Measurements from ENCODE around the gene NDUFS4. TPM values are rescaled to one million over a fixed set of nuclear protein-coding genes. Genes with fewer than 3 reads are reported as not detected.
"Not testable (repeated sequence)": the region's sequence is repeated elsewhere in the genome, so short reads cannot be mapped to it uniquely, and the experiment has no call there.

NDUFS4 gene
- total RNA-seq, 2 experiments from 2014 or later = 25.0 to 25.1 TPM

GRCh38 chr5:53520813-53521212 is 39.6 kb upstream of the NDUFS4 start:
- ATAC-seq (ENCODE audit: poor library complexity) (no peak), DNase-seq (no peak)
- POLR2A ChIA-PET = no interaction called here

GRCh38 chr5:53537711-53538110 is 22.7 kb upstream of the NDUFS4 start:
- intact Hi-C loops (cut with DNase I, micrococcal nuclease) = no loop called here
- ChIA-PET CTCF (no interaction called here), POLR2A (no interaction called here)
- Histone ChIP-seq H3K27ac (ENCODE audit: low read depth in 1 of 2, low read length in 2 of 2) (no peak overlapping the region), H3K4me3 (ENCODE audit: low read length) (no peak overlapping the region), H3K36me3 (ENCODE audit: insufficient read depth, low read length) (no peaks in the 10 kb centered on the region), H3K4me1 (ENCODE audit: insufficient read depth, low read length) (no peaks in the 10 kb centered on the region), H3K27me3 (ENCODE audit: control insufficient read depth in 1 of 2, insufficient read depth in 2 of 2, low read length in 2 of 2) (peaks cover 4 to 25% of the 10 kb centered on the region in 2 experiments), H3K9me3 (ENCODE audit: control insufficient read depth in 1 of 2, insufficient read depth in 1 of 2, low read length in 2 of 2) (no peaks in the 10 kb centered on the region)
- Mint-ChIP-seq H3K27me3 (peaks cover 47% of the 10 kb centered on the region), H3K9me3 (no peaks in the 10 kb centered on the region), H3K36me3 (ENCODE audit: low read depth) (no peaks in the 10 kb centered on the region), H3K4me3 (no peak overlapping the region), H3K4me1 (ENCODE audit: low read depth) (no peaks in the 10 kb centered on the region), H3K27ac (no peak overlapping the region)
- no peak for DNase-seq
- no peak for ATAC-seq (ENCODE audit: poor library complexity)
- TF ChIP-seq CTCF (IDR thresholded peaks at IDR 0.05) = no peak

More at GRCh38 chr5:53520813-53521212, 39.6 kb upstream of the NDUFS4 start:
- no peaks in the 10 kb centered on the region for H3K36me3 ChIP-seq (ENCODE audit: insufficient read depth, low read length)
- Mint-ChIP-seq H3K9me3 (peaks cover 2% of the 10 kb centered on the region), H3K36me3 (ENCODE audit: low read depth) (no peaks in the 10 kb centered on the region), H3K27me3 (peaks cover 39% of the 10 kb centered on the region), H3K27ac (no peak overlapping the region), H3K4me1 (ENCODE audit: low read depth) (no peaks in the 10 kb centered on the region), H3K4me3 (no peak overlapping the region)
- intact Hi-C loops (cut with DNase I, micrococcal nuclease) = no loop called here
- H3K27me3 ChIP-seq (ENCODE audit: control insufficient read depth in 1 of 2, insufficient read depth in 2 of 2, low read length in 2 of 2) = no peaks in the 10 kb centered on the region
- no peak for TF ChIP-seq CTCF (IDR thresholded peaks at IDR 0.05)
- peaks cover 0 to 4% of the 10 kb centered on the region in 2 experiments for H3K9me3 ChIP-seq (ENCODE audit: control insufficient read depth in 1 of 2, insufficient read depth in 1 of 2, low read length in 2 of 2)
- no peaks in the 10 kb centered on the region for H3K4me1 ChIP-seq (ENCODE audit: insufficient read depth, low read length)
- no peak overlapping the region for H3K27ac ChIP-seq (ENCODE audit: low read depth in 1 of 2, low read length in 2 of 2)
- CTCF ChIA-PET = no interaction called here
- no peak overlapping the region for H3K4me3 ChIP-seq (ENCODE audit: low read length)

GRCh38 chr5:53540739-53541138 is 19.7 kb upstream of the NDUFS4 start:
- POLR2A ChIA-PET; H3K36me3 ChIP-seq (ENCODE audit: insufficient read depth, low read length); H3K4me1 Mint-ChIP-seq (ENCODE audit: low read depth); H3K4me3 ChIP-seq (ENCODE audit: low read length); CTCF ChIA-PET; ATAC-seq (ENCODE audit: poor library complexity); H3K36me3 Mint-ChIP-seq (ENCODE audit: low read depth); H3K4me1 ChIP-seq (ENCODE audit: insufficient read depth, low read length); H3K9me3 Mint-ChIP-seq; H3K27ac ChIP-seq (ENCODE audit: low read depth in 1 of 2, low read length in 2 of 2); H3K27ac Mint-ChIP-seq; DNase-seq; H3K9me3 ChIP-seq (ENCODE audit: control insufficient read depth in 1 of 2, insufficient read depth in 1 of 2, low read length in 2 of 2); H3K4me3 Mint-ChIP-seq; intact Hi-C loops (cut with DNase I, micrococcal nuclease): not testable (repeated sequence)
- H3K27me3 Mint-ChIP-seq = peaks cover 38% of the 10 kb centered on the region
- H3K27me3 ChIP-seq (ENCODE audit: control insufficient read depth in 1 of 2, insufficient read depth in 2 of 2, low read length in 2 of 2) = peaks cover 4 to 22% of the 10 kb centered on the region in 2 experiments

GRCh38 chr5:53541859-53542258 is 18.6 kb upstream of the NDUFS4 start:
- no peak overlapping the region for H3K27ac Mint-ChIP-seq
- H3K9me3 Mint-ChIP-seq = no peaks in the 10 kb centered on the region
- intact Hi-C loops (cut with DNase I, micrococcal nuclease) = no loop called here
- H3K4me1 ChIP-seq (ENCODE audit: insufficient read depth, low read length) = no peaks in the 10 kb centered on the region
- DNase-seq = no peak
- no peaks in the 10 kb centered on the region for H3K9me3 ChIP-seq (ENCODE audit: control insufficient read depth in 1 of 2, insufficient read depth in 1 of 2, low read length in 2 of 2)
- no peaks in the 10 kb centered on the region for H3K36me3 Mint-ChIP-seq (ENCODE audit: low read depth)
- ChIA-PET CTCF (no interaction called here), POLR2A (no interaction called here)
- H3K4me3 ChIP-seq (ENCODE audit: low read length) = no peak overlapping the region
- peaks cover 4 to 22% of the 10 kb centered on the region in 2 experiments for H3K27me3 ChIP-seq (ENCODE audit: control insufficient read depth in 1 of 2, insufficient read depth in 2 of 2, low read length in 2 of 2)
- H3K27me3 Mint-ChIP-seq = peaks cover 31% of the 10 kb centered on the region
- no peak for ATAC-seq (ENCODE audit: poor library complexity)
- H3K4me3 Mint-ChIP-seq = no peak overlapping the region
- H3K27ac ChIP-seq (ENCODE audit: low read depth in 1 of 2, low read length in 2 of 2) = no peak overlapping the region
- H3K4me1 Mint-ChIP-seq (ENCODE audit: low read depth) = no peaks in the 10 kb centered on the region
- H3K36me3 ChIP-seq (ENCODE audit: insufficient read depth, low read length) = no peaks in the 10 kb centered on the region
- no peak for TF ChIP-seq CTCF (IDR thresholded peaks at IDR 0.05)

Measured in CD4-positive, alpha-beta T cell (primary cell).